Activated T-helper 2 cell treated with anti-CD3 and anti-CD28 coated beads, Interferon-gamma antibody, Interleukin-2, Interleukin-4, amounts not matched to agents 10 μg/mL and 5 μg/mL and 100 μg/mL, durations not matched to agents 14 hours and 24 hours and 36 hours (primary cell): Measurements from ENCODE around the gene SYNJ1. TPM values are rescaled to one million over a fixed set of nuclear protein-coding genes. Genes with fewer than 3 reads are reported as not detected.
"Not testable (repeated sequence)": the region's sequence is repeated elsewhere in the genome, so short reads cannot be mapped to it uniquely, and the experiment has no call there.

Experiments
- DNase-seq: peaks from one replicate; pipeline ENCODE4 v3.0.0; 2021; ENCODE audit warnings: low spot score
- H3K27ac Mint-ChIP-seq: one replicate; pipeline ENCODE4 v1.8.0; 2021; ENCODE audit warnings: mixed read lengths
- H3K27me3 Mint-ChIP-seq: one replicate; pipeline ENCODE4 v1.8.0; 2021; ENCODE audit warnings: low read depth, mixed read lengths
- H3K36me3 Mint-ChIP-seq: one replicate; pipeline ENCODE4 v1.8.0; 2021; ENCODE audit warnings: low read depth, mixed read lengths
- H3K4me1 Mint-ChIP-seq: one replicate; pipeline ENCODE4 v1.8.0; 2021; ENCODE audit warnings: low read depth, mixed read lengths
- H3K4me3 Mint-ChIP-seq: one replicate; pipeline ENCODE4 v1.8.0; 2021; ENCODE audit warnings: low read depth, mild to moderate bottlenecking, moderate library complexity, mixed read lengths
- H3K9me3 Mint-ChIP-seq: one replicate; pipeline ENCODE4 v1.8.0; 2021; ENCODE audit warnings: mixed read lengths
- intact Hi-C: fragments of 100-400 bp; cut with micrococcal nuclease; formaldehyde crosslinking; loops from one replicate; pipeline ENCODE4 v1.15.1; 2023
- total RNA-seq: library from RNA; stranded (reverse); gene quantifications from 2 replicates; pipeline ENCODE4 v1.2.3, GENCODE V29; 2022

SYNJ1 gene
- total RNA-seq, 1 donor from 2014 or later, result 11.8 TPM

- H3K9me3 Mint-ChIP-seq, result peaks cover 25% of the 10 kb centered on the region
- H3K27me3 Mint-ChIP-seq, intact Hi-C loops, H3K4me3 Mint-ChIP-seq, H3K27ac Mint-ChIP-seq, DNase-seq, H3K4me1 Mint-ChIP-seq: not testable (repeated sequence)
- peaks cover 72% of the 10 kb centered on the region for H3K36me3 Mint-ChIP-seq
Measured at GRCh38 chr21:32664095-32664494, 63.7 kb downstream of the SYNJ1 start.

GRCh38 chr21:32661981-32662380 is 65.8 kb downstream of the SYNJ1 start:
- H3K9me3 Mint-ChIP-seq, result peaks cover 25% of the 10 kb centered on the region
- intact Hi-C loops, H3K27me3 Mint-ChIP-seq: not testable (repeated sequence)

DNA sequence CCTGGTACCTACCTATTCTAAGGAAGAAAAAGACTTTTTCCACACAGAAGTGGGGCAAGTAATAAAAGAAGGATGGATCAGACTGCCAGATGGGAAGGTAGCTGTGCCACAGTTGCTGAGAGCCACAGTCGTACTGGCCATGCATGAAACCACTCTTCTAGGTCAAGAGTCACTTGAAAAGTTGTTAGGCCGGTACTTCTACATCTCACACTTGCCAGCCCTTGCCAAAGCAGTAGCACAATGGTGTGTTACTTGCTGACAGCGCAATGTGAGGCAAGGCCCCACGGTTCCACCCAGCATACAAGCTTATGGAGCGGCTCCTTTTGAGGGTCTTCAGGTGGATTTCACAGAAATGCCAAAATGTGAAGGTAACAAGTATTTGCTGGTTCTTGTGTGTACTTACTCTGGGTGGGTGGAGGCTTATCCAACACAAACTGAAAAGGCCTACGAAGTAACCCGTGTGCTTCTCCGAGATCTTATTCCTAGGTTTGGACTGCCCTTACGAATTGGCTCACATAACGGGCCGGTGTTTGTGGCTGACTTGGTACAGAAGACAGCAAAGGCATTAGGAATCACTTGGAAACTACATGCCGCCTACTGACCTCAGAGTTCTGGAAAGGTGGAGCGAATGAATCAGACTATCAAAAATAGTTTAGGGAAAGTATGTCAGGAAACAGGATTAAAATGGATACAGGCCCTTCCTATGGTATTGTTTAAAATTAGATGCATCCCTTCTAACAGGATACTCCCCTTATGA is 66.6 kb downstream of the SYNJ1 start:
- DNase-seq, H3K4me3 Mint-ChIP-seq, H3K27me3 Mint-ChIP-seq, H3K4me1 Mint-ChIP-seq, H3K27ac Mint-ChIP-seq, intact Hi-C loops: not testable (repeated sequence)
- Mint-ChIP-seq H3K36me3 (peaks cover 81% of the 10 kb centered on the region), H3K9me3 (peaks cover 25% of the 10 kb centered on the region)

More at GRCh38 chr21:32661981-32662380, 65.8 kb downstream of the SYNJ1 start:
- DNase-seq, H3K4me1 Mint-ChIP-seq, H3K27ac Mint-ChIP-seq, H3K4me3 Mint-ChIP-seq: not testable (repeated sequence)
- H3K36me3 Mint-ChIP-seq, result peaks cover 79% of the 10 kb centered on the region

DNA sequence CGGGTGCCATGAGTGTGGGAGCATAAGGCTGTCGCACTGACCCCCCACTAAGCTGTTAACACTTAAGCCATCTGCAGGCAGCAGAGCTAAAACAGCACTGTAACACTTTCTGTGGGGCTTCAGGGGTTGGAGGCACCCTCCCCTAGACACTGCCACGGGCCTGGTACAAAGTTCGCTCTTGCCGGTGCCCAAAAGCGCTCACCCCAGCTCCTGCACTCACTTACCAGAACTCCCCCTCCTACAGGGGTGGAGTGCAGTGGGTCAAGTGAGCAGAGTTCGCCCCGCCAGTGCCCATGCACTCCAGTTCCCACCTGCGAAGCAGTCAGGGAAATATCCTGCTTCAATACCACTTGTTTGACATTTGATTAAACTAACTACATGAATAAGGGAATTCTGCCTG is 69.3 kb downstream of the SYNJ1 start:
- DNase-seq, result no peak
- Mint-ChIP-seq H3K27me3 (no peaks in the 10 kb centered on the region), H3K4me1 (peaks cover 13% of the 10 kb centered on the region), H3K36me3 (peaks cover 59% of the 10 kb centered on the region), H3K4me3 (no peak overlapping the region), H3K9me3 (peaks cover 6% of the 10 kb centered on the region), H3K27ac (no peak overlapping the region)
- intact Hi-C loops, result no loop called here

GRCh38 chr21:32653326-32653901 is 74.4 kb downstream of the SYNJ1 start:
- DNase-seq, result no peak
- H3K9me3 Mint-ChIP-seq, result no peaks in the 10 kb centered on the region
- peaks cover 24% of the 10 kb centered on the region for H3K4me1 Mint-ChIP-seq
- peaks cover 32% of the 10 kb centered on the region for H3K36me3 Mint-ChIP-seq
- intact Hi-C loops, result loop anchor here (2.0 to 5.0 kb wide), 2 partner anchors 73 to 119 kb away; partner anchors contain the start of gene PAXBP1
- no peak overlapping the region for H3K27ac Mint-ChIP-seq
- H3K4me3 Mint-ChIP-seq, result no peak overlapping the region
- no peaks in the 10 kb centered on the region for H3K27me3 Mint-ChIP-seq

DNA sequence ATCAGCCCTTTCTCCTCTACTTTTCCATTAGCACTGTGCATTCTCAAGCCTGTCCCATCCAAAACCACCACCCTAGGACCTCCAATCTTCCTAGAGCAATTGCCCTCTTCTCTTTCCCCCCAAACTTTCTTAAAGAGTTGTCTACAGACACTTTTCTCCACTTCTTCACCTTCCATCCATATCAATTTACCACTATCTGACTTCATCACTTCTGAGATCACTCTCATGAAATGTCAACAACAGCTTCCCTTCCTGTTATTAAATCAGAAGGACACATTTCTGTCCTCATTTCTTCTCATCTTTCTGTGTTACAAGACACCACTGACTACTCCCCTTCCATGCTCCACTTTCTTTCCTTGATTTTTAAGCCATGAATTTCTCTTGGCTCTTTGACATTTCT is 79.6 kb downstream of the SYNJ1 start:
- Mint-ChIP-seq H3K27ac (no peak overlapping the region), H3K4me1 (peaks cover 16% of the 10 kb centered on the region), H3K36me3 (peaks cover 20% of the 10 kb centered on the region), H3K27me3 (no peaks in the 10 kb centered on the region), H3K9me3 (no peaks in the 10 kb centered on the region), H3K4me3 (no peak overlapping the region)
- DNase-seq, result no peak
- intact Hi-C loops, result no loop called here

GRCh38 chr21:32645261-32646182 is 82.3 kb downstream of the SYNJ1 start:
- Mint-ChIP-seq H3K27me3 (no peaks in the 10 kb centered on the region), H3K4me1 (peaks cover 14% of the 10 kb centered on the region), H3K9me3 (no peaks in the 10 kb centered on the region), H3K36me3 (peaks cover 23% of the 10 kb centered on the region), H3K4me3 (no peak overlapping the region), H3K27ac (no peak overlapping the region)
- intact Hi-C loops, result no loop called here
- DNase-seq, result no peak

GRCh38 chr21:32641710-32642698 is 85.8 kb downstream of the SYNJ1 start:
- no peak for DNase-seq
- intact Hi-C loops, result no loop called here
- H3K27me3 Mint-ChIP-seq, result no peaks in the 10 kb centered on the region
- peaks cover 11% of the 10 kb centered on the region for H3K4me1 Mint-ChIP-seq
- no peaks in the 10 kb centered on the region for H3K9me3 Mint-ChIP-seq
- no peak overlapping the region for H3K27ac Mint-ChIP-seq
- H3K4me3 Mint-ChIP-seq, result no peak overlapping the region
- H3K36me3 Mint-ChIP-seq, result peaks cover 32% of the 10 kb centered on the region

DNA sequence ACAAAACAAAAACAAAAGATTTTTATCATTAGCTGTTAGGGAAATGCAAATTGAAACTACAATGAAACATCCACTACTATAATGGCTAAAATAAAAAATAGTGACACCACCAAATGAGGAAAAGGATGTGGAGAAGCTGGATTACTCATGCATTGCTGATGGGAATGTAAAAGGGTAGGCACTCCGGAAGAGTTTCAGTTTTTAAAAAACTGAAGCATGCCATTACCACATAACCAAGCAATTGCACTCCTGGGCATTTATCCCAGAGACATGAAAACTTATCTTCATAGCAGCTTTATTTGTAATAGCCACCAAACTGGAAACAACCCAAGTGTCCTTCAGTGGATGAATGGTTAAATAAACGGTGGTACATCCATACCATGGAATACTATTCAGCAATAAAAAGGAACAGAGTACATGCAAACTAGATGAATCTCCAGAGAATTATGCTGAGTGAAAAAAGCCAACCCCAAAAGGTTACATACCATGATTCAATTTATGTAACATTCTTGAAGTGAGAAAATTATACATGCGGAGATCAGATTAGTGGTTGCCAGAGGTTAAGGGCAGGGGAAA is 101.1 kb downstream of the SYNJ1 start:
- Mint-ChIP-seq H3K27me3 (peaks cover 4% of the 10 kb centered on the region), H3K4me3 (no peak overlapping the region), H3K36me3 (peaks cover 16% of the 10 kb centered on the region), H3K9me3 (no peaks in the 10 kb centered on the region), H3K4me1 (peaks cover 5% of the 10 kb centered on the region), H3K27ac (no peak overlapping the region)
- DNase-seq, result no peak
- intact Hi-C loops, result no loop called here

- intact Hi-C loops, H3K4me3 Mint-ChIP-seq, H3K36me3 Mint-ChIP-seq, H3K27ac Mint-ChIP-seq, DNase-seq, H3K4me1 Mint-ChIP-seq, H3K9me3 Mint-ChIP-seq: not testable (repeated sequence)
- peaks cover 18% of the 10 kb centered on the region for H3K27me3 Mint-ChIP-seq
Measured at GRCh38 chr21:32618218-32618617, 109.6 kb downstream of the SYNJ1 start.

DNA sequence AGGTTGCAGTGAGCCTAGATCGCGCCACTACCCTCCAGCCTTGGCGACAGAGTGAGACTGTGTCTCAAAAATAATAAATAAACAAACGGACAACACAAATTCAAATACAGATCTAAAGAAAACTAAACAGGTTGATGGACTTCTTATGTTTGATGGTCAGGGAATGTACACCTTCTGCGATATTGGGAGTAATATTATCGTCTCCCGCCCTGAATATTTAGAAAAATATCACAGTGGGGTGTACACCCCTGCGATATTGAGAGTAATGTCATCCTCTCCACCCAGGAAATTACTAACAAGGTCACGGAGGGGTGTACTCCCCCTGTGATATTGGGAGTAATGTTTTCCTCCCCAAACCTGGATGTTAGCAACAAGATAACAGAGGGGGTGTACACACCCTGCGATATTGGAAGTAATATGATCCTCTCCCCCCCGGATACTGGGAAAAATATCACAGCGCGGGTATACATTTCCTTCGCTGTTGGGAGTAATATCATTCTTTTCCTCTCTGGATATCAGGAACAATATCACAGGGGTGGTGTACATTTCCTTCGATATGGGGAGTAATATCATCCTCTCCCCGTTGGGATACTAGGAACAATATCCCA is 114.3 kb downstream of the SYNJ1 start:
- H3K4me3 Mint-ChIP-seq, result peak overlapping the region; percentile 99
- intact Hi-C loops, result loop anchor here (2.0 to 5.0 kb wide), 5 partner anchors 114 to 881 kb away; partner anchors contain the start of genes PAXBP1, SCAF4, SYNJ1 and URB1
- H3K27ac Mint-ChIP-seq, result no peak overlapping the region

More for the DNA sequence above, 114.3 kb downstream of the SYNJ1 start:
- Mint-ChIP-seq H3K36me3 (peaks cover 9% of the 10 kb centered on the region), H3K4me1 (peaks cover 4% of the 10 kb centered on the region), H3K27me3 (peaks cover 6% of the 10 kb centered on the region), H3K9me3 (no peaks in the 10 kb centered on the region)
- no peak for DNase-seq
